Colonic mucosa (tissue), 4 donors: ENCODE results near the gene TOLLIP. TPM values are rescaled to one million over a fixed set of nuclear protein-coding genes. Genes with fewer than 3 reads are reported as not detected.

Experiments used
- DNase-seq: peaks from one replicate; pipeline ENCODE4 v3.0.0-alpha.2; 2020
- H3K27ac ChIP-seq: fragments of 200-600 bp; one replicate; pipeline ENCODE4 v1.8.0; 2021
- H3K27me3 ChIP-seq: fragments of 200-600 bp; one replicate; pipeline ENCODE4 v1.8.0; 2021
- H3K36me3 ChIP-seq: fragments of 200-600 bp; one replicate; pipeline ENCODE4 v1.8.0; 2021
- H3K4me1 ChIP-seq: fragments of 200-600 bp; one replicate; pipeline ENCODE4 v1.8.0; 2021; ENCODE audit warnings: mild to moderate bottlenecking
- H3K4me3 ChIP-seq: fragments of 200-600 bp; one replicate; pipeline ENCODE4 v1.8.0; 2021
- H3K9ac ChIP-seq, 2 donors: one replicate each; pipeline ENCODE4 v1.7.0; 2013; ENCODE audit warnings: control low read depth in 2 of 2, low read depth in 2 of 2, low read length in 2 of 2
- H3K9me3 ChIP-seq: fragments of 200-600 bp; one replicate; pipeline ENCODE4 v1.8.0; 2021
- intact Hi-C: fragments of 100-400 bp; cut with DNase I; formaldehyde crosslinking; loops from one replicate; pipeline ENCODE4 v1.14.1; 2022
- total RNA-seq, 2 donors: library from RNA; stranded (reverse); fragmentation: NEBNext Ultra II Directional in 1 of 2; extraction: Animal tissue kit (Norgen Biotek cat#: 25700) in 1 of 2; gene quantifications; one replicate each; pipeline ENCODE4 v1.2.1, GENCODE V29; 2021
- TF ChIP-seq, protein P1 (sequence below): fragments of 200-600 bp; IDR thresholded peaks from one replicate; pipeline ENCODE4 v1.8.0; 2022; ENCODE audit warnings: antibody characterized with exemption, mild to moderate bottlenecking
- donor health status: healthy.
- donor health status: DM: no; HTN: no; CAD: no.
- donor health status: DM: no; HTN: no; CAD: no.

The TOLLIP gene
- total RNA-seq, 2 donors from 2014 or later = 49.8 to 59.7 TPM

DNA sequence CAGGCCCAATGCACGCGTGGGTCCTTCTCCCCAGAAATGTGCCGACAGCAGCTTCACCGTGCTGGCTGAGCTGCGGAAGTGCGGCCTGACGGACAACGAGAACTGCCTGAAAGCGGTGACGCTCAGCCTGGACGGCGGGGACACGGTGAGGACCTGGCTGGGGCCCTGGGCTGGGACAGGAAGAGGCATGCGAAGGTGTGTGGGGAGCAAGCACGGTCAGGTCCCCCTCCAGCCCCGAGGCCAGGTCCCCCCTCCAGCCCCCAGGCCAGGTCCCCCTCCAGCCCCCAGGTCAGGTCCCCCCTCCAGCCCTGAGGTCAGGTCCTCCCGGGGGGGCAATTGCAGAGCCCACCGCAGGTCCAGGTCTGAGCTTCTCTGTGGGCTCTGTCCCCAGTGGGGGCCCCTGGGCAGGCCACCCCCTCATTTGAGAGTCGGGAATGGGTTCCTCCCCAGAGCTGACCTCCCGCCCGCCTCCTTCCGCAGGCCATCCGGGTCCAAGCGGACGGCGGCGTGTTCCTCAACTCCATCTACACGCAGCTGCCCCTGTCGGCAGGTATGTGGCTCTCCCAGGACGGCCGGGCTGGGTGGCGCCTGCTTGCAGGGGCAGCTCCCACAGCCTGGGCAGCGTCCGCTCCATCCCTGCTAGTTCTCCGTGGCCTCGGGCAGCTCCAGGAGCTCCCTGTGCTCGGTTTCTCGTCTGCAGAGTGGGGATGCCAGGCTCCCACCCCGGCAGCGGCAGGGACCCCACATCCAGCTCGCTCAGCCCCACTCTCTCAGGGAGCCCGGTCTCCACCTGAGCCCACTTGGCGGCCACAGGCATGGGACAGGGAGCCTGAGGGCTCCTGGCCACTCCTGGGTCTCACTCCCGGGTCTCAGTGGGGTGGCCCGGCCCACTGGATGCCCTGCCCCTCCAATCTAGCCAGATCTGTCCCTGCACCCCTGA lies 78.7 kb downstream of the TOLLIP start:
- DNase-seq = peak; percentile 19
- H3K36me3 ChIP-seq = no peaks in the 10 kb centered on the region
- TF ChIP-seq, protein P1, sequence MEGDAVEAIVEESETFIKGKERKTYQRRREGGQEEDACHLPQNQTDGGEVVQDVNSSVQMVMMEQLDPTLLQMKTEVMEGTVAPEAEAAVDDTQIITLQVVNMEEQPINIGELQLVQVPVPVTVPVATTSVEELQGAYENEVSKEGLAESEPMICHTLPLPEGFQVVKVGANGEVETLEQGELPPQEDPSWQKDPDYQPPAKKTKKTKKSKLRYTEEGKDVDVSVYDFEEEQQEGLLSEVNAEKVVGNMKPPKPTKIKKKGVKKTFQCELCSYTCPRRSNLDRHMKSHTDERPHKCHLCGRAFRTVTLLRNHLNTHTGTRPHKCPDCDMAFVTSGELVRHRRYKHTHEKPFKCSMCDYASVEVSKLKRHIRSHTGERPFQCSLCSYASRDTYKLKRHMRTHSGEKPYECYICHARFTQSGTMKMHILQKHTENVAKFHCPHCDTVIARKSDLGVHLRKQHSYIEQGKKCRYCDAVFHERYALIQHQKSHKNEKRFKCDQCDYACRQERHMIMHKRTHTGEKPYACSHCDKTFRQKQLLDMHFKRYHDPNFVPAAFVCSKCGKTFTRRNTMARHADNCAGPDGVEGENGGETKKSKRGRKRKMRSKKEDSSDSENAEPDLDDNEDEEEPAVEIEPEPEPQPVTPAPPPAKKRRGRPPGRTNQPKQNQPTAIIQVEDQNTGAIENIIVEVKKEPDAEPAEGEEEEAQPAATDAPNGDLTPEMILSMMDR = no peak
- H3K27ac ChIP-seq = no peak overlapping the region
- H3K9ac ChIP-seq = no peak overlapping the region
- H3K9me3 ChIP-seq = no peaks in the 10 kb centered on the region
- H3K4me3 ChIP-seq = no peak overlapping the region
- intact Hi-C loops = no loop called here
- peaks cover 11% of the 10 kb centered on the region for H3K4me1 ChIP-seq
- no peaks in the 10 kb centered on the region for H3K27me3 ChIP-seq

DNA sequence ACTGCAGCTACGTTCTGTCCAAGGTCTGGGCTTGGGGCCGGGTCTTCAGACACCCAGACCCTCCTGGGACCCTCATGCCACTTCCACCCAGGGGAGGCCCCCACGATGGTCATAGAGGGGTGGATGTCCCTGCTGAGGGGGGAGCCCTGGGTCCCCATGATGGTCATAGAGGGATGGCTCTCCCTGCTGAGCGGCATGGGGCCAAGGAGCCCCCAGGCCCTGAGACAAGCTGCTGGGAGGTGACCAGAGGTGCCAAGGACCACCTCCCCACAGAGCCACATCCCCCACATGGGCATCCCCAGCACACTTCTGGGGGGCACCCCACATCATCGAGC lies 79.3 kb downstream of the TOLLIP start:
- Histone ChIP-seq H3K9ac (peak overlapping the region in 1 of 2 donors; percentile 24), H3K4me1 (peaks cover 11% of the 10 kb centered on the region), H3K4me3 (no peak overlapping the region), H3K27me3 (no peaks in the 10 kb centered on the region), H3K36me3 (no peaks in the 10 kb centered on the region), H3K9me3 (no peaks in the 10 kb centered on the region), H3K27ac (no peak overlapping the region)
- no peak for DNase-seq
- TF ChIP-seq, protein P1 = no peak
- intact Hi-C loops = no loop called here

- H3K27ac ChIP-seq = no peak overlapping the region
- no peak overlapping the region for H3K4me3 ChIP-seq
- peaks cover 11% of the 10 kb centered on the region for H3K4me1 ChIP-seq
- no peaks in the 10 kb centered on the region for H3K9me3 ChIP-seq
- peak; percentile 64 for DNase-seq
- H3K9ac ChIP-seq = peak overlapping the region in 1 of 2 donors; percentile 24
- TF ChIP-seq, protein P1 = no peak
- H3K36me3 ChIP-seq = no peaks in the 10 kb centered on the region
- no peaks in the 10 kb centered on the region for H3K27me3 ChIP-seq
- intact Hi-C loops = no loop called here
Measured at GRCh38 chr11:1229471-1230120, 79.8 kb downstream of the TOLLIP start.

DNA sequence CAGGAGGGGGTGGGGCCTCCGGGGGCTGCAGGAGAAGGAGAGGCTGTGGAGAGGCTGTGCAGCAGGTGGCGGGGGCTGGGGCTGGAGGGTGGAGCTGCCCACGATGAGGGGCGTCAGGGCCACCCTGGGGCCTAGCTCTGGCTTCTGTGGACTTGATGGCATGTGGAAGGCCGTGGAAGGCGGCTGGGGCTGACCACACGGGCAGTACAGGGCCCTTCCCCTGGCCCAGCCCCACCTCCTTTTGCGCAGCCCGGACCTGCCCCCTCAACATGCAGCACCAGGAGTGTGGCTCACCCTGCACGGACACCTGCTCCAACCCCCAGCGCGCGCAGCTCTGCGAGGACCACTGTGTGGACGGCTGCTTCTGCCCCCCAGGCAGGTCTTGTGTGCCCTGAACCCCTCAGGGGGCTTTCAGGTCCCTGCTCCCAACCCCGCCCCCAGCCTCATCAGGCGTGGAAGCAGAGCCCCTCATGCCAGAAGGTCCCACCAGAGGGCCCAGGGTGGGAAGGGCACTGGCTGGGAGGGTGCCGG lies 80.4 kb downstream of the TOLLIP start:
- Histone ChIP-seq H3K4me1 (peaks cover 11% of the 10 kb centered on the region), H3K27me3 (no peaks in the 10 kb centered on the region), H3K27ac (no peak overlapping the region), H3K36me3 (no peaks in the 10 kb centered on the region), H3K9me3 (no peaks in the 10 kb centered on the region), H3K9ac (no peak overlapping the region), H3K4me3 (no peak overlapping the region)
- DNase-seq = peak; percentile 23
- TF ChIP-seq, protein P1 = no peak
- intact Hi-C loops = no loop called here

DNA sequence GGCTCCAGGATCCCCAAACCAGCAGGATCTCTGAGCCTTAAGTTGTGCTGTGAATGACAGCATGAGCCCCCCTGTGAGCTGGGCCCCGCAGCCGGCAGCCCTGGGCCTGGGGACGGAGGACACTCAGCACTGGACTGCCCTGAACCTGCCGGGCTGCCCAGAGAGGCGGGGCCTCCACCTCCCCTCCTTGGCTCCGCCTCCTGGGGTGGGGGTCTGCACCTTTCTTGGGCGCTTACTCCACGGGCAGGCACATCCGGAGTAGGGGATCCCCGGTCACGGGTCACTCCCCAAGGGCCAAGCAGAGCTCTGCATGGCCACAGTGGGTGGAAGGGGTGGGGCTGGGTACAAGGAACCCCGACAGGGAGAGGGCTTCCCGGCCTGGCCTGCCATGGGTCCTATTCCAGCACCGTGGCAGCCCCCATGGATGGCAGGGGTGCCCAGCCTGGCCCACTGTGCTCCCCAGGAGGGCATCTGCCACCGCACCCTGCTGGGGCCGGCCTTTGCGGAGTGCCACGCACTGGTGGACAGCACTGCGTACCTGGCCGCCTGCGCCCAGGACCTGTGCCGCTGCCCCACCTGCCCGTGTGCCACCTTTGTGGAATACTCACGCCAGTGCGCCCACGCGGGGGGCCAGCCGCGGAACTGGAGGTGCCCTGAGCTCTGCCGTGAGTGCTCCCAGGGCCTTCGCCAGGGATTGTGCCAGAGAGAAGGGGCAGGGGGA lies 81.2 kb downstream of the TOLLIP start:
- no peaks in the 10 kb centered on the region for H3K27me3 ChIP-seq
- H3K9me3 ChIP-seq = no peaks in the 10 kb centered on the region
- H3K4me1 ChIP-seq = peaks cover 9% of the 10 kb centered on the region
- intact Hi-C loops = no loop called here
- H3K9ac ChIP-seq = no peak overlapping the region
- peak; percentile 21 for DNase-seq
- no peaks in the 10 kb centered on the region for H3K36me3 ChIP-seq
- no peak overlapping the region for H3K27ac ChIP-seq
- H3K4me3 ChIP-seq = no peak overlapping the region
- TF ChIP-seq, protein P1 = no peak
